Dedifferentiated amniotic fluid mesenchymal stem cell (primary cell): ENCODE measurements around the gene PTPRR.
"Not testable (repeated sequence)": the region's sequence is repeated elsewhere in the genome, so short reads cannot be mapped to it uniquely, and the experiment has no call there.

ENCODE experiments used
- DNase-seq: peaks from one replicate; pipeline ENCODE4 v3.0.0-alpha.2; 2016; ENCODE audit errors: extremely low spot score

PTPRR gene

GRCh38 chr12:70747445-70748260, 172.9 kb downstream of the PTPRR start:
- DNase-seq: no peak

GRCh38 chr12:70745048-70745447, 175.5 kb downstream of the PTPRR start:
- DNase-seq: no peak

- no peak for DNase-seq
Observed at GRCh38 chr12:70744178-70744577, 176.4 kb downstream of the PTPRR start.

- no peak for DNase-seq
Observed at GRCh38 chr12:70741256-70741655, 179.3 kb downstream of the PTPRR start.

GRCh38 chr12:70739756-70740155, 180.8 kb downstream of the PTPRR start:
- DNase-seq: no peak

GRCh38 chr12:70736351-70737133, 184.0 kb downstream of the PTPRR start:
- DNase-seq: no peak

- DNase-seq: not testable (repeated sequence)
Observed at GRCh38 chr12:70735197-70735596, 185.3 kb downstream of the PTPRR start.

GRCh38 chr12:70733385-70733784, 187.2 kb downstream of the PTPRR start:
- peak; percentile 83 for DNase-seq

- DNase-seq: no peak
Observed at GRCh38 chr12:70732287-70732686, 188.3 kb downstream of the PTPRR start.

- no peak for DNase-seq
Observed at GRCh38 chr12:70730675-70731180, 189.8 kb downstream of the PTPRR start.

- DNase-seq: no peak
Observed at GRCh38 chr12:70724444-70724843, 196.1 kb downstream of the PTPRR start.

GRCh38 chr12:70722584-70723343, 197.8 kb downstream of the PTPRR start:
- DNase-seq: no peak

- DNase-seq: no peak
Observed at GRCh38 chr12:70721656-70722357, 198.7 kb downstream of the PTPRR start.

GRCh38 chr12:70721216-70721615, 199.3 kb downstream of the PTPRR start:
- no peak for DNase-seq

- no peak for DNase-seq
Observed at GRCh38 chr12:70719672-70720420, 200.7 kb downstream of the PTPRR start.

- DNase-seq: no peak
Observed at GRCh38 chr12:70719071-70719470, 201.5 kb downstream of the PTPRR start.

GRCh38 chr12:70711831-70712230, 208.7 kb downstream of the PTPRR start:
- DNase-seq: no peak

GRCh38 chr12:70709022-70709421, 211.5 kb downstream of the PTPRR start:
- DNase-seq: no peak

GRCh38 chr12:70706611-70707010, 213.9 kb downstream of the PTPRR start:
- DNase-seq: no peak

- no peak for DNase-seq
Observed at GRCh38 chr12:70698345-70698744, 222.2 kb downstream of the PTPRR start.
